Parathyroid adenoma (tissue), 2 donors: Measurements from ENCODE around the gene AGPS.

Source experiments
- H2AFZ ChIP-seq: fragments of 300-600 bp; sonication (generic); one replicate; pipeline ENCODE4 v1.7.0; 2017; ENCODE audit warnings: antibody characterized with exemption, mild to moderate bottlenecking
- H3K27ac ChIP-seq: fragments of 300-600 bp; sonication (generic); one replicate; pipeline ENCODE4 v1.7.0; 2017
- H3K27me3 ChIP-seq: fragments of 300-600 bp; sonication (generic); one replicate; pipeline ENCODE4 v1.7.0; 2017; ENCODE audit warnings: low read length; ENCODE audit not compliant: control insufficient read depth, insufficient read depth
- H3K36me3 ChIP-seq: fragments of 300-600 bp; sonication (generic); one replicate; pipeline ENCODE4 v1.7.0; 2017; ENCODE audit warnings: low read length; ENCODE audit not compliant: control insufficient read depth, insufficient read depth
- H3K4me1 ChIP-seq: fragments of 300-600 bp; sonication (generic); one replicate; pipeline ENCODE4 v1.7.0; 2017; ENCODE audit warnings: control low read depth
- H3K4me2 ChIP-seq: fragments of 300-600 bp; sonication (generic); one replicate; pipeline ENCODE4 v1.7.0; 2017; ENCODE audit warnings: low read length
- H3K4me3 ChIP-seq: fragments of 300-600 bp; sonication (generic); one replicate; pipeline ENCODE4 v1.7.0; 2017; ENCODE audit warnings: low read depth, low read length
- H3K79me2 ChIP-seq: fragments of 300-600 bp; sonication (generic); one replicate; pipeline ENCODE4 v1.7.0; 2017; ENCODE audit warnings: control low read depth
- H3K9ac ChIP-seq: fragments of 300-600 bp; sonication (generic); one replicate; pipeline ENCODE4 v1.7.0; 2017; ENCODE audit warnings: mild to moderate bottlenecking
- H3K9me3 ChIP-seq: fragments of 300-600 bp; sonication (generic); one replicate; pipeline ENCODE4 v1.7.0; 2017; ENCODE audit warnings: low read length; ENCODE audit not compliant: control insufficient read depth
- CTCF ChIP-seq: fragments of 300-600 bp; sonication (generic); IDR thresholded peaks from one replicate; pipeline ENCODE4 v1.7.0; 2017; ENCODE audit warnings: antibody characterized with exemption, mild to moderate bottlenecking
- donor health status: primary hyperparathyroidism.

Gene AGPS

DNA sequence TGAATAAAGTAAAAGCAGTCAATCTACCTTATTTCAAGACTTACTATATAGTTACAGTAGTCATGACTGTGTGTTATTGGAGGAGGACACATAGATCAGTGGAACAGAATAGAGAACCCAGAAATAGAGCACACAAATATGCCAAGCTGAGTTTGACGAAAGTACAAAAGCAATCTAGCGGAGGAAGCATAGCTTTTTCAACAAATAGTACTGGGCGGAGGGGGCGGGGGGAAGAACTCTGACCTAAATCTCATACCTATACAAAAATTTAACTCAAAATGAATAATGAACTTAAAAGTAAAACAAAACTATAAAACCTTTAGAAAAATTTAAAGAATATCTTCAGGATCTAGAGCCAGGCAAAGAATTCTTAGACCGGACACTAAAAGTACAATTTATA, 139.1 kb downstream of the AGPS start:
- no peak overlapping the region for H3K9ac ChIP-seq
- no peaks in the 10 kb centered on the region for H3K4me1 ChIP-seq
- TF ChIP-seq CTCF: no peak
- H3K4me3 ChIP-seq: no peak overlapping the region
- H3K4me2 ChIP-seq: no peak overlapping the region
- no peaks in the 10 kb centered on the region for H3K79me2 ChIP-seq
- no peaks in the 10 kb centered on the region for H3K9me3 ChIP-seq
- no peaks in the 10 kb centered on the region for H3K27me3 ChIP-seq
- no peaks in the 10 kb centered on the region for H3K36me3 ChIP-seq
- no peak overlapping the region for H3K27ac ChIP-seq
- no peak overlapping the region for H2AFZ ChIP-seq

- H3K79me2 ChIP-seq: no peaks in the 10 kb centered on the region
- H3K27ac ChIP-seq: no peak overlapping the region
These were observed 140.0 kb downstream of the AGPS start for GRCh38 chr2:177532567-177532966.

DNA sequence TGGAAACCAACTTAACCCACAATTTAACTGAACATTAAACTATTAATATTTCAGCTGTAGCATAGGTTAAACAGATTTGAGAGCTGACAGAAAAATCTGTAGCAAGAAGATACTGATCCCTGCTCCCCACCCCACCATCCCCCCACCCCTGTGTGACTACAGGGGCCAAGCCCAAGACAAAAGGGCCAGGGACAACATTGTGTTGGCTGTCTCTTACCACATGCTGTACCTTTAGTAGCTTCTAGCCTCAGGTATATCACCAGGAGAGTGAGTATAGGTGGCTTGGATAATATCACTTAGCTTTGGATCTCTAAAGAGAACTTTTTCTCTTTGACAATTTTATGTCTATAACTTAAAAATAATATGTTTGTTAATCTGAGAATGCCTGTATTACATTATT, 140.7 kb downstream of the AGPS start:
- no peaks in the 10 kb centered on the region for H3K9me3 ChIP-seq
- no peak overlapping the region for H2AFZ ChIP-seq
- no peaks in the 10 kb centered on the region for H3K36me3 ChIP-seq
- H3K4me1 ChIP-seq: no peaks in the 10 kb centered on the region
- TF ChIP-seq CTCF: no peak
- no peak overlapping the region for H3K9ac ChIP-seq
- H3K27me3 ChIP-seq: no peaks in the 10 kb centered on the region
- H3K4me2 ChIP-seq: no peak overlapping the region
- H3K4me3 ChIP-seq: no peak overlapping the region
- no peak overlapping the region for H3K27ac ChIP-seq
- H3K79me2 ChIP-seq: no peaks in the 10 kb centered on the region

More at GRCh38 chr2:177532567-177532966, 140.0 kb downstream of the AGPS start:
- Histone ChIP-seq H3K4me2 (no peak overlapping the region), H3K36me3 (no peaks in the 10 kb centered on the region), H3K27me3 (no peaks in the 10 kb centered on the region), H3K4me1 (no peaks in the 10 kb centered on the region), H3K9ac (no peak overlapping the region), H2AFZ (no peak overlapping the region), H3K9me3 (no peaks in the 10 kb centered on the region), H3K4me3 (no peak overlapping the region)
- no peak for TF ChIP-seq CTCF

DNA sequence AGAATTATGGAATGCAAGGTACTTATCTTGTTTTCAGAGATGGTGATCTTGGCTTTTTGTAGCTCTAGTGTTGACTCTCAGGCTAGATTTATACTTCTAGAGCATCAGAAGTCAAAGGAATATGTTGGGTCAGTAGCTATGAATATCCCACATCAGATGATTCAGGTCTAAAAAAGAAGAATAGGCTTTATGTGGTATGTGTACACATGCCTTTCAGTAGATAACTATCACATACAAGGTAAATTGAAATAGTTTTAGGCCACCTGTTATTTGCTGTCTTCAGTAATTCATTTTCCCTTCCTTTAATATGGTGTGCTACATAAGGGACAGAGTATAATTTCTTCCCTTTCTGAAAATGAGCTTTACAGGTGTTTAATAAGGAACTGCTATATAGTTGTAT, 142.4 kb downstream of the AGPS start:
- no peaks in the 10 kb centered on the region for H3K9me3 ChIP-seq
- no peak overlapping the region for H3K27ac ChIP-seq
- no peak overlapping the region for H3K9ac ChIP-seq
- H3K36me3 ChIP-seq: no peaks in the 10 kb centered on the region
- no peaks in the 10 kb centered on the region for H3K27me3 ChIP-seq
- H3K79me2 ChIP-seq: no peaks in the 10 kb centered on the region
- no peak for TF ChIP-seq CTCF
- no peaks in the 10 kb centered on the region for H3K4me1 ChIP-seq
- no peak overlapping the region for H3K4me3 ChIP-seq
- no peak overlapping the region for H3K4me2 ChIP-seq
- no peak overlapping the region for H2AFZ ChIP-seq

DNA sequence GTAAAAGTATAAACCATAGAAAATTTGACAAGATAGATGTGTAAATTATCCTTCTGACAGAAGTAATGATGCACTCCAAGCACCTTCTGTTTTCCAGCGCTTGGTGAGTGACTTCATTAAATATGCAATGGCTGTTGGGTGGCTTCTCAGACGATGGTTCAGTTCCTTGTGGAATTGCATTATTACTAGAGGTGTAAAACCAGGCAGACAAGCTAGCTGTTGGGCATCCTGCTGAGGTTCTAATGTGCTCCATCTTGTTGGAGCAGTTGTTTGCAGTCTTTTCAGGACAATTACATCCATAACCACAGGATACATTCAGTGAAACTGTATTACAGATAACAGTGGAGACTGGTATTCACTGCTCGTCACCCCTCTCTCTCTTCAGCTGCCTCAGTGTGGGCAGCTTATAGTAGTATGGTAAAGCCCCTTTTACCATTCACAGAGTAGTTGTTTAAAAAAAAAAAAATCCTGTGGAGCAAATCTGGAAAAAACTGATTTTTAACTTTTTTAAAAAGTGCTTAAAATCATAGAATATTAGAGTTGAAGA, 143.5 kb downstream of the AGPS start:
- H3K4me1 ChIP-seq: no peaks in the 10 kb centered on the region

More for the DNA sequence above, 143.5 kb downstream of the AGPS start:
- TF ChIP-seq CTCF: no peak
- no peak overlapping the region for H3K4me3 ChIP-seq
- H3K79me2 ChIP-seq: no peaks in the 10 kb centered on the region
- H3K4me2 ChIP-seq: no peak overlapping the region
- H3K27me3 ChIP-seq: no peaks in the 10 kb centered on the region
- H3K36me3 ChIP-seq: no peaks in the 10 kb centered on the region
- H3K27ac ChIP-seq: no peak overlapping the region
- H2AFZ ChIP-seq: no peak overlapping the region
- no peak overlapping the region for H3K9ac ChIP-seq
- H3K9me3 ChIP-seq: no peaks in the 10 kb centered on the region
